ENCODE data around the gene TXNL1. TPM values are rescaled to one million over a fixed set of nuclear protein-coding genes. Genes with fewer than 3 reads are reported as not detected.

The TXNL1 gene
- total and polyA plus RNA-seq, 2 of the 8 experiments (the other 6 are each of a cell fraction or from before 2014, with no cell fraction given) = 35.1 to 85.8 TPM

DNA sequence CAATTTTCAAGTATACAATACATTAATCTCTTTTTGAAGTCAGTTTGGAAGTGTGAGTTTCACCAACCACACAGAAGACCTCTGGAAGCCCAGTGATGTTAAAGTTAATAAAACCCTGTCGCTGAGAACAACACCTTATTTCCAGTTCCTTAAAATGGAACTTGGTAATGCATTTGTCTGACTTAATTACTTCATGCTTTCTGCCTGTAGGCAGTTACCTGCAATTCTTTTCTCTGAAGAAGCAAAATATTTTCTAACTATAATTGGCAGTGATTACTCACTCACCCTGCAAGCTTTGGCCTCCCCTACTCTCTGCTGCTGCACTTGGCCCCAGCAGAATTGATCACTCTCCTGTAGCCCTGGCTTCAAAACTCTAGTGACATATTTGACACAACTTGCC lies 81.5 kb downstream of the TXNL1 start (continued):
- TF ChIP-seq, protein P1, sequence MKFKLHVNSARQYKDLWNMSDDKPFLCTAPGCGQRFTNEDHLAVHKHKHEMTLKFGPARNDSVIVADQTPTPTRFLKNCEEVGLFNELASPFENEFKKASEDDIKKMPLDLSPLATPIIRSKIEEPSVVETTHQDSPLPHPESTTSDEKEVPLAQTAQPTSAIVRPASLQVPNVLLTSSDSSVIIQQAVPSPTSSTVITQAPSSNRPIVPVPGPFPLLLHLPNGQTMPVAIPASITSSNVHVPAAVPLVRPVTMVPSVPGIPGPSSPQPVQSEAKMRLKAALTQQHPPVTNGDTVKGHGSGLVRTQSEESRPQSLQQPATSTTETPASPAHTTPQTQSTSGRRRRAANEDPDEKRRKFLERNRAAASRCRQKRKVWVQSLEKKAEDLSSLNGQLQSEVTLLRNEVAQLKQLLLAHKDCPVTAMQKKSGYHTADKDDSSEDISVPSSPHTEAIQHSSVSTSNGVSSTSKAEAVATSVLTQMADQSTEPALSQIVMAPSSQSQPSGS (IDR thresholded peaks at IDR 0.05; ENCODE audit: low read length) = no peak
- TF ChIP-seq RBBP5 (IDR thresholded peaks at IDR 0.05; ENCODE audit: borderline replicate concordance, low read depth, low read length) (no peak), POLR2A (IDR thresholded peaks at IDR 0.05; ENCODE audit: control extremely low read depth in 1 of 2, low read depth in 2 of 2, low read length in 2 of 2) (no peak)

Data from H1 (cell line).